WI38 (cell line): Measurements from ENCODE around the gene SQSTM1.

ENCODE experiments used
- H3K4me3 ChIP-seq: 2 replicates; pipeline ENCODE4 v1.5.1; 2011; ENCODE audit warnings: low read depth, mild to moderate bottlenecking, control low read depth, low read length
- CTCF ChIP-seq: IDR thresholded peaks from 2 replicates; pipeline ENCODE4 v1.5.1; 2012; ENCODE audit warnings: low read depth, mild to moderate bottlenecking, control low read depth, low read length

The SQSTM1 gene

GRCh38 chr5:179812997-179813607 lies 7.6 kb upstream of the SQSTM1 start:
- H3K4me3 ChIP-seq = no peak overlapping the region
- TF ChIP-seq CTCF = no peak

GRCh38 chr5:179814090-179814489 lies 6.6 kb upstream of the SQSTM1 start:
- TF ChIP-seq CTCF = no peak
- H3K4me3 ChIP-seq = no peak overlapping the region

DNA sequence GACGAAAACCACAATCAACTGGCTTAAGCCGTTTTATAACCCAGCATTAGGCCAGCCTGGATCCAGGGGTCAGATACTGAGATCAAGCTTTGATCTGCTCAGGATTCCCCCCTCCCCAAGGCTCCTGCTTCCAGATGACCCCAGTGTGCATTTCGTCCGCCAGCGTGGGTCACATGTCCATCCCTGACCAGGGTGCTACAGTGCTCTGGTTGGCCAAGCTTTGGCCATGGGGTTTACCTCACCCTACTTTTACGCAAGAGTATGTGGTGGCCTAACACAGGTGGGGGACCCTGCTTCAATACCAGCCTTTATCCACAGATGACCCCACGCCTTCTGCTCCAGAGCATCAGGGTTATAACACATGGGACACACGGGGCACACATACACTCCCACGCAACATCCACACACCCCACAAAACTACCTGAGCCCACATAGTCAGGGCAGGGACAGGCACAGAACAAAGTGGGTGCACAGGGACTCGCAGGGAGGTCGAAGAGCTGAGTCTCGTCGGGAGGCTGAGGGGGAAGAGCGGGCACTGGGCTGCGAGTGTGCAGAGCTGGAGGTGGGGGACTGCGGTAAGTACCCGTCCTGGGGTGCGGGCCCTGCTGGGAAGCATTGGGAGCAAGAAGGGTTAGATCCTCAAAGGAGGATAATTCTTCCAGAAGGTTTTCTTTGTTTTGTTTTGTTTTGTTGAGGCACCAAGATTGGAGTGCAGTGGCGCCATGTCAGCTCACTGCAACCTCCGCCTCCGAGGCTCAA lies 5.0 kb upstream of the SQSTM1 start:
- TF ChIP-seq CTCF = no peak

DNA sequence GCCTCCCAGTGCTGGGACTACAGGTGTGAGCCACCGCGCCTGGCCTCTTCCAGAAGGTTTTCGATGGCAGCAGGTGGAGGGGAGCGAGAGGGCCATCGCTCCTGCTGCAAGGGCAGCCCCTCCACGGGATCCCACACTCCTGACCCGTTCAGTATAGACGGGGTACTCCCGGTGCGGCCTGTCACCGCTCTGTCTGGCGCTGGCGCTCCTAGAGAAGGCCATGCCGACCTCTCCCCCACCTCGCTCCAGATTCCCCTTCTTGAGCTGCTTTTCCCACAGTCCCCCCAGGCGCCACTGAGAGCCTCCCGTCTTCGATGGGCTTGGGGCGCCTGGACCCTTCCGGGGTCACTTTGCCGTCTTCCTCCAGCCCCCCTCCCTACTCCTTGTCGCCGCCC lies 4.3 kb upstream of the SQSTM1 start:
- H3K4me3 ChIP-seq = no peak overlapping the region
- TF ChIP-seq CTCF = no peak

More for the DNA sequence above, 5.0 kb upstream of the SQSTM1 start:
- H3K4me3 ChIP-seq = no peak overlapping the region

- TF ChIP-seq CTCF = no peak
- no peak overlapping the region for H3K4me3 ChIP-seq
These were observed 3.8 kb upstream of the SQSTM1 start for GRCh38 chr5:179816796-179817469.

- H3K4me3 ChIP-seq = no peak overlapping the region
- no peak for TF ChIP-seq CTCF
These were observed 3.2 kb upstream of the SQSTM1 start for GRCh38 chr5:179817470-179817840.
